Osteoblast (primary cell): Measurements from ENCODE around the gene LSS. TPM values are rescaled to one million over a fixed set of nuclear protein-coding genes. Genes with fewer than 3 reads are reported as not detected.
A peak's percentile ranks its signal among the peaks of the same experiment; 100 is the strongest.

Experiments
- DNase-seq: peaks from one replicate; pipeline ENCODE4 v3.0.0; 2011; ENCODE audit warnings: low spot score, mixed read lengths; ENCODE audit not compliant: insufficient read length; ENCODE audit errors: missing footprints
- H2AFZ ChIP-seq: 2 replicates; pipeline ENCODE4 v1.6.0; 2011; ENCODE audit warnings: mild to moderate bottlenecking, low read length
- H3K27ac ChIP-seq: 2 replicates; pipeline ENCODE4 v1.5.1; 2011; ENCODE audit warnings: mild to moderate bottlenecking, low read depth, low read length, moderate library complexity
- H3K27me3 ChIP-seq: 2 replicates; pipeline ENCODE4 v1.6.0; 2012; ENCODE audit warnings: mild to moderate bottlenecking, control low read depth, inconsistent platforms, low read length, moderate library complexity; ENCODE audit not compliant: insufficient read depth
- H3K36me3 ChIP-seq: 2 replicates; pipeline ENCODE4 v1.5.1; 2011; ENCODE audit warnings: mild to moderate bottlenecking, low read length, control low read depth, moderate library complexity; ENCODE audit not compliant: insufficient read depth
- H3K4me1 ChIP-seq: 2 replicates; pipeline ENCODE4 v1.5.1; 2011; ENCODE audit warnings: mild to moderate bottlenecking, low read length, control low read depth, moderate library complexity; ENCODE audit not compliant: insufficient read depth
- H3K4me2 ChIP-seq: 2 replicates; pipeline ENCODE4 v1.6.0; 2011; ENCODE audit warnings: mild to moderate bottlenecking, low read length; ENCODE audit not compliant: insufficient read depth
- H3K4me3 ChIP-seq: fragments of 200-600 bp; sonication (generic); 3 replicates; pipeline ENCODE4 v1.5.1; 2012; ENCODE audit warnings: mild to moderate bottlenecking, low read length, inconsistent platforms; ENCODE audit not compliant: insufficient read depth
- H3K79me2 ChIP-seq: 2 replicates; pipeline ENCODE4 v1.6.0; 2012; ENCODE audit warnings: mild to moderate bottlenecking, low read length, control low read depth, inconsistent platforms; ENCODE audit not compliant: insufficient read depth
- H3K9me3 ChIP-seq: 2 replicates; pipeline ENCODE4 v1.5.1; 2011; ENCODE audit warnings: low read depth, low read length, control low read depth
- H4K20me1 ChIP-seq: 2 replicates; pipeline ENCODE4 v1.6.0; 2012; ENCODE audit warnings: mild to moderate bottlenecking, low read length, control low read depth; ENCODE audit not compliant: insufficient read depth
- CTCF ChIP-seq: IDR thresholded peaks from 2 replicates; pipeline ENCODE4 v1.5.1; 2011; ENCODE audit warnings: mild to moderate bottlenecking, low read depth, low read length, moderate library complexity; ENCODE audit errors: extremely low read depth
- total RNA-seq: library from RNA; depleted of rRNA; stranded (reverse); fragments of >200 nt; gene quantifications from 2 replicates; pipeline ENCODE4 v1.2.3, GENCODE V29; 2012

The LSS gene
- total RNA-seq, 1 donor = 122 TPM

GRCh38 chr21:46220275-46220810, 8.2 kb downstream of the LSS start:
- H3K79me2 ChIP-seq = peaks cover 48% of the 10 kb centered on the region
- no peak for TF ChIP-seq CTCF
- H3K4me2 ChIP-seq = no peak overlapping the region
- no peaks in the 10 kb centered on the region for H3K9me3 ChIP-seq
- no peak overlapping the region for H2AFZ ChIP-seq
- DNase-seq = no peak
- no peaks in the 10 kb centered on the region for H3K4me1 ChIP-seq
- no peak overlapping the region for H3K4me3 ChIP-seq
- H4K20me1 ChIP-seq = no peaks in the 10 kb centered on the region
- no peaks in the 10 kb centered on the region for H3K27me3 ChIP-seq
- peaks cover 15% of the 10 kb centered on the region for H3K36me3 ChIP-seq
- H3K27ac ChIP-seq = no peak overlapping the region

DNA sequence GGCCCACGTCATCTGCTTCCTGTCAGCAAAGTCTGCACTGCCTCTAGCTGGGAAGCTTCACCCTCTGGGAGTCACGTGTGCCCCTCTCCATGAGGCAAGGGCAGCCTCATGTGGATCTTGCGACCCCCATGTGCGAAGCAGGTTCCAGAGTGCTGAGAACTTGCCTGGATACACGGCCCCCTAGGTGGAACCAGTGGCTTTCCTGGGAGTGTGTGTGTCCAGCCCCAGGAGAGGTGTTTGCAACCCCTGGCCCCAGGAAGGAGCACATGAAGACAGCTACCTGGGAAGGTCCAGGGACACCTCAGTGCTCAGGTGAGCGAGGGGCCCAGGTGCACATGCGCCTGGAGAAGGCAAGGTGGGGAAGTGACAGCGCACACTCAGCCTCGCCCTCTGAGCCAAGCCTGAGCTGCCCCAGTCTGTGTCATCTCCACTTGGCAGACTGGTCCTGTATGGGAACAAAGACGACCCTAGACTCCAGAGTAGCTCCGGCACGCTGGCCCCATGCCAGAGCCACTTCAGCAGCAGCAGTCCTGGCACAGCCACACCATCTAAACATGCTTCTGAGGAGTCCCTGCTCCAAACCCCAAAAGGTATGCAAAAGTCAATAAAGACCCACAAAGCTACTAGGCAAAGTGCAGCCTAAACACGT, 8.9 kb downstream of the LSS start:
- H3K36me3 ChIP-seq = peaks cover 15% of the 10 kb centered on the region

GRCh38 chr21:46218906-46219590, 9.5 kb downstream of the LSS start:
- TF ChIP-seq CTCF = no peak
- Histone ChIP-seq H2AFZ (no peak overlapping the region), H3K4me2 (no peak overlapping the region), H4K20me1 (no peaks in the 10 kb centered on the region), H3K27ac (no peak overlapping the region), H3K4me3 (no peak overlapping the region), H3K79me2 (peaks cover 39% of the 10 kb centered on the region), H3K27me3 (no peaks in the 10 kb centered on the region), H3K36me3 (peaks cover 15% of the 10 kb centered on the region), H3K9me3 (no peaks in the 10 kb centered on the region), H3K4me1 (no peaks in the 10 kb centered on the region)
- DNase-seq = peak; percentile 46

More for the DNA sequence above, 8.9 kb downstream of the LSS start:
- H3K9me3 ChIP-seq = no peaks in the 10 kb centered on the region
- H3K27ac ChIP-seq = no peak overlapping the region
- peak; percentile 45 for DNase-seq
- no peak overlapping the region for H3K4me3 ChIP-seq
- H3K4me1 ChIP-seq = no peaks in the 10 kb centered on the region
- H3K4me2 ChIP-seq = no peak overlapping the region
- peaks cover 44% of the 10 kb centered on the region for H3K79me2 ChIP-seq
- H2AFZ ChIP-seq = no peak overlapping the region
- H3K27me3 ChIP-seq = no peaks in the 10 kb centered on the region
- no peak for TF ChIP-seq CTCF
- H4K20me1 ChIP-seq = no peaks in the 10 kb centered on the region

DNA sequence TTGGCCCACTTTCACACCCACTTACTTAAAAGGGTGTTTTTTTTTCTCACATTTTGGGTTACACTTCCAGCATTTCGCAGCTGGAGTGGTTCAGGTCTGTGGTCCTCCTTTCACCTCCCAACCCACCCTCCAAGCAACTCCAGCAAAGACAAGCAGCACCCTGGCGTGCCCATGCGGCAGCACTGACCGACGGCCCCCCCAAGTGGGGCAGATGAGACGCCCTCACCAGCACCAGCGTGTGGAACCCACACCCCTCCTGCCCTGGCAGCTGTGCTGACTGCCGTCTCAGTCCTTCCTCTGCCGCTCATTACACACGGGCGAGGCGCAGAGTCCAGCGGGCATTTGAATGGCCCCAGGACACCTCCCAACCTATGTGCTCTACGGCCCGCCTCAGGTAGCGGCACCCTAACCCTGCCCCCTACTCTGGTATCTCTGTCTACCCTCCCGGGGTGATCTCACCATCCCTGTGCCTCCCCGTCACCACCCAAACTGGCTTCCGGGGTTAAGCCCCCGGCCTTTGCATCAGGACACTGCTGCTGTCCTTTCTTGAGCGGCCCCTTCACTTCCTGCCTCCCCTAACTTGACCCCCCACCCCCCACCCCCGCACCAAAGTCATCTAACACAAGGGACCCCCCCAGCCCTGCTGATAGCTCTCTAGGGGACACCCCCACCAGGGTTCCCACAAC, 10.9 kb downstream of the LSS start:
- Histone ChIP-seq H3K4me3 (no peak overlapping the region), H3K4me1 (no peaks in the 10 kb centered on the region), H3K4me2 (no peak overlapping the region), H2AFZ (no peak overlapping the region), H3K27ac (no peak overlapping the region), H3K9me3 (no peaks in the 10 kb centered on the region), H3K27me3 (no peaks in the 10 kb centered on the region), H3K79me2 (peaks cover 30% of the 10 kb centered on the region), H3K36me3 (peaks cover 15% of the 10 kb centered on the region), H4K20me1 (no peaks in the 10 kb centered on the region)
- no peak for TF ChIP-seq CTCF
- DNase-seq = peak; percentile 71
